Psoas muscle (tissue), 8 donors: Measurements from ENCODE around the gene QRFP. TPM values are rescaled to one million over a fixed set of nuclear protein-coding genes. Genes with fewer than 3 reads are reported as not detected.
A peak's percentile ranks its signal among the peaks of the same experiment; 100 is the strongest.

Source experiments
- ATAC-seq, 4 donors: fragments of 200-7000 bp; cut with Tn5 transposase; one replicate each; pipeline ENCODE4 v1.9.1; 2020; ENCODE audit warnings: moderate library complexity in 3 of 4, mild to moderate bottlenecking in 2 of 4
- DNase-seq, 2 donors: peaks; one replicate each; pipeline ENCODE4 v3.0.0-alpha.2; 2020
- H3K27ac ChIP-seq: fragments of 200-600 bp; one replicate; pipeline ENCODE4 v1.8.0; 2022
- H3K27me3 ChIP-seq, 3 donors: fragments of 200-600 bp in 1 of 3; one replicate each; pipeline versions ENCODE4 v1.6.1 to v1.8.0; 2013 to 2022; ENCODE audit warnings: low read length in 2 of 3, mild to moderate bottlenecking in 2 of 3, moderate library complexity in 1 of 3; ENCODE audit not compliant: insufficient read depth in 3 of 3
- H3K36me3 ChIP-seq, 2 donors: fragments of 200-600 bp in 1 of 2; one replicate each; pipeline versions ENCODE4 v1.6.1 to v1.8.0; 2013 to 2022; ENCODE audit warnings: low read depth in 1 of 2, mild to moderate bottlenecking in 1 of 2, moderate library complexity in 1 of 2; ENCODE audit not compliant: insufficient read depth in 1 of 2
- H3K4me1 ChIP-seq: fragments of 200-600 bp; one replicate; pipeline ENCODE4 v1.8.0; 2022
- H3K4me3 ChIP-seq: fragments of 200-600 bp; one replicate; pipeline ENCODE4 v1.8.0; 2022; ENCODE audit warnings: mild to moderate bottlenecking
- H3K9me3 ChIP-seq: fragments of 200-600 bp; one replicate; pipeline ENCODE4 v1.8.0; 2022
- WGBS, 3 donors: extraction: QIAGEN DNeasy Blood & Tissue Kit; methylation state at CpG; one replicate each; pipeline versions ENCODE4 v1.1.6 to v1.1.7; 2013; 5-methylcytosine and 5-hydroxymethylcytosine counted together
- intact Hi-C, 2 donors: fragments of 100-400 bp; cut with DNase I; formaldehyde crosslinking; loops; one replicate each; pipeline versions ENCODE4 v1.11.0 to v1.14.2; 2022
- polyA plus RNA-seq, 3 donors: library from polyadenylated mRNA; stranded (reverse); fragments of 200-250 nt; gene quantifications; one replicate each; pipeline ENCODE4 v1.2.3, GENCODE V29; 2013
- total RNA-seq, 4 donors: library from RNA; stranded (reverse); fragmentation: NEBNext Ultra II Directional in 2 of 4; extraction: Animal tissue kit (Norgen Biotek cat#: 25700) in 2 of 4; gene quantifications; one replicate each; pipeline versions ENCODE4 v1.2.1 to v1.2.4, GENCODE V29; 2021 to 2023
- TF ChIP-seq, protein P1 (sequence below): fragments of 200-600 bp; IDR thresholded peaks from one replicate; pipeline ENCODE4 v1.8.0; 2022; ENCODE audit warnings: antibody characterized with exemption
- donor health status: healthy with polysubstance abuse.
- donor health status: DM: no; HTN: no; CAD: no; lungs with moderate emphysema.
- donor health status: Bipolar disorder and iron deficiency.
- donor health status: healthy.
- donor health status: DM: yes; HTN: yes; CAD: no.
- donor health status: DM: no; HTN: no; CAD: no.
- donor health status: DM: no; HTN: no; CAD: no.
- donor health status: DM: yes; HTN: yes; CAD: no.

The QRFP gene
- total and polyA plus RNA-seq, 7 donors: 0.01 to 0.03 TPM; not detected in 5

- Histone ChIP-seq H3K27ac (no peak overlapping the region), H3K4me1 (peaks cover 5% of the 10 kb centered on the region), H3K9me3 (no peaks in the 10 kb centered on the region), H3K27me3 (peaks cover 0 to 73% (median 22%) of the 10 kb centered on the region in 3 donors), H3K36me3 (no peaks in the 10 kb centered on the region), H3K4me3 (no peak overlapping the region)
- intact Hi-C loops: loop anchor here (5.0 to 10.0 kb wide), 3 partner anchors 76 to 241 kb away; no protein-coding TSS in a partner anchor
- whole genome bisulfite sequencing, 3 donors: 40 to 43% (median 41%) methylated on average over 13 of the region's 13 CpGs
- DNase-seq (no peak), ATAC-seq (no peak)
- TF ChIP-seq, protein P1, sequence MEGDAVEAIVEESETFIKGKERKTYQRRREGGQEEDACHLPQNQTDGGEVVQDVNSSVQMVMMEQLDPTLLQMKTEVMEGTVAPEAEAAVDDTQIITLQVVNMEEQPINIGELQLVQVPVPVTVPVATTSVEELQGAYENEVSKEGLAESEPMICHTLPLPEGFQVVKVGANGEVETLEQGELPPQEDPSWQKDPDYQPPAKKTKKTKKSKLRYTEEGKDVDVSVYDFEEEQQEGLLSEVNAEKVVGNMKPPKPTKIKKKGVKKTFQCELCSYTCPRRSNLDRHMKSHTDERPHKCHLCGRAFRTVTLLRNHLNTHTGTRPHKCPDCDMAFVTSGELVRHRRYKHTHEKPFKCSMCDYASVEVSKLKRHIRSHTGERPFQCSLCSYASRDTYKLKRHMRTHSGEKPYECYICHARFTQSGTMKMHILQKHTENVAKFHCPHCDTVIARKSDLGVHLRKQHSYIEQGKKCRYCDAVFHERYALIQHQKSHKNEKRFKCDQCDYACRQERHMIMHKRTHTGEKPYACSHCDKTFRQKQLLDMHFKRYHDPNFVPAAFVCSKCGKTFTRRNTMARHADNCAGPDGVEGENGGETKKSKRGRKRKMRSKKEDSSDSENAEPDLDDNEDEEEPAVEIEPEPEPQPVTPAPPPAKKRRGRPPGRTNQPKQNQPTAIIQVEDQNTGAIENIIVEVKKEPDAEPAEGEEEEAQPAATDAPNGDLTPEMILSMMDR: no peak
Observed at GRCh38 chr9:130943221-130943620, 46.6 kb upstream of the QRFP start.

- Histone ChIP-seq H3K36me3 (no peaks in the 10 kb centered on the region), H3K9me3 (no peaks in the 10 kb centered on the region), H3K27ac (no peak overlapping the region), H3K27me3 (peaks cover 0 to 74% (median 26%) of the 10 kb centered on the region in 3 donors), H3K4me3 (no peak overlapping the region), H3K4me1 (peaks cover 7% of the 10 kb centered on the region)
- no peak for ATAC-seq
- TF ChIP-seq, protein P1: no peak
- DNase-seq: no peak
- WGBS, 3 donors: 70 to 78% (median 71%) methylated on average over 10 of the region's 10 CpGs
- intact Hi-C loops: loop anchor here (5.0 to 10.0 kb wide), 3 partner anchors 75 to 240 kb away; no protein-coding TSS in a partner anchor
Observed at GRCh38 chr9:130942679-130943078, 46.1 kb upstream of the QRFP start.

DNA sequence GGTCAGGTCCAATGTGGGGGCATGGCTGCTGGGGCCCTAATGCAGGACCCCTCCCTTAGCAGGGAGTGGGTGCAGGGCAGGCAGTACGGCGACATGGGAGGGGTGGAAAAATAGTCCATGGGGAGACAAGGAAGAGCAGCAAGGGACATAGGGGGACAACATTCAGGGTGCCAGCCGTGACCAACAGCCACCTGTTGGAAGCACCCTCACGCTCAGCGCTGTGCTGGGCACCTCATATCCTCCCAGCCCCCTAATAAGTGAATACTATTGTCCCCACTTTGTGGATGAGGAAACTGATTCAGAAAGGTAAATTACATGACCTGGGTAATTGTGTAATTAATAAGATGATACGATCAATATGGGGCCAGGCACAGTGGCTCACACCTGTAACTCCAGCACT lies 45.5 kb upstream of the QRFP start:
- no peak overlapping the region for H3K27ac ChIP-seq
- intact Hi-C loops: loop anchor here (5.0 to 10.0 kb wide), 3 partner anchors 75 to 240 kb away; no protein-coding TSS in a partner anchor
- ATAC-seq (no peak), DNase-seq (no peak)
- H3K9me3 ChIP-seq: no peaks in the 10 kb centered on the region
- no peaks in the 10 kb centered on the region for H3K36me3 ChIP-seq
- TF ChIP-seq, protein P1: no peak
- WGBS, 3 donors: 77 to 87% (median 86%) methylated on average over 6 of the region's 6 CpGs
- H3K4me3 ChIP-seq: no peak overlapping the region
- peaks cover 7% of the 10 kb centered on the region for H3K4me1 ChIP-seq
- H3K27me3 ChIP-seq: peaks cover 0 to 76% (median 28%) of the 10 kb centered on the region in 3 donors

GRCh38 chr9:130940693-130941576 lies 44.3 kb upstream of the QRFP start:
- peak; percentile 72 to 90 (median 82) for ATAC-seq
- intact Hi-C loops: loop anchor here (2.0 to 10.0 kb wide), 4 partner anchors 74 to 239 kb away; no protein-coding TSS in a partner anchor
- Histone ChIP-seq H3K36me3 (no peaks in the 10 kb centered on the region), H3K4me3 (no peak overlapping the region), H3K4me1 (peaks cover 7% of the 10 kb centered on the region), H3K27ac (no peak overlapping the region), H3K27me3 (peaks cover 0 to 82% (median 36%) of the 10 kb centered on the region in 3 donors), H3K9me3 (no peaks in the 10 kb centered on the region)
- peak; percentile 59 to 78 for DNase-seq
- TF ChIP-seq, protein P1: peak; percentile 83
- WGBS, 3 donors: 9 to 11% (median 9%) methylated on average over 29 to 36 of the region's 36 CpGs
